Adrenal gland (tissue), 5 donors: ENCODE data around the gene DDX20.

ENCODE experiments used
- POLR2A ChIP-seq, 2 donors: fragments of 450-650 bp; IDR thresholded peaks; one replicate each; pipeline ENCODE4 v1.6.1; 2017; ENCODE audit warnings: antibody characterized with exemption in 2 of 2, mild to moderate bottlenecking in 2 of 2, moderate library complexity in 1 of 2
- TF ChIP-seq, protein P1 (sequence below), 6 experiments: fragments of 450-650 bp in 4 of 6; fragments of 200-600 bp in 2 of 6; sonication (generic) in 1 of 6; IDR thresholded peaks; 1 replicate in 5 of 6; 2 replicates in 1 of 6; pipeline versions ENCODE4 v1.5.1 to v1.8.0; 2016 to 2021; ENCODE audit warnings: antibody characterized with exemption in 6 of 6, mild to moderate bottlenecking in 2 of 6, moderate library complexity in 1 of 6
- donor health status: DM: no; HTN: no; CAD: no.

DNA sequence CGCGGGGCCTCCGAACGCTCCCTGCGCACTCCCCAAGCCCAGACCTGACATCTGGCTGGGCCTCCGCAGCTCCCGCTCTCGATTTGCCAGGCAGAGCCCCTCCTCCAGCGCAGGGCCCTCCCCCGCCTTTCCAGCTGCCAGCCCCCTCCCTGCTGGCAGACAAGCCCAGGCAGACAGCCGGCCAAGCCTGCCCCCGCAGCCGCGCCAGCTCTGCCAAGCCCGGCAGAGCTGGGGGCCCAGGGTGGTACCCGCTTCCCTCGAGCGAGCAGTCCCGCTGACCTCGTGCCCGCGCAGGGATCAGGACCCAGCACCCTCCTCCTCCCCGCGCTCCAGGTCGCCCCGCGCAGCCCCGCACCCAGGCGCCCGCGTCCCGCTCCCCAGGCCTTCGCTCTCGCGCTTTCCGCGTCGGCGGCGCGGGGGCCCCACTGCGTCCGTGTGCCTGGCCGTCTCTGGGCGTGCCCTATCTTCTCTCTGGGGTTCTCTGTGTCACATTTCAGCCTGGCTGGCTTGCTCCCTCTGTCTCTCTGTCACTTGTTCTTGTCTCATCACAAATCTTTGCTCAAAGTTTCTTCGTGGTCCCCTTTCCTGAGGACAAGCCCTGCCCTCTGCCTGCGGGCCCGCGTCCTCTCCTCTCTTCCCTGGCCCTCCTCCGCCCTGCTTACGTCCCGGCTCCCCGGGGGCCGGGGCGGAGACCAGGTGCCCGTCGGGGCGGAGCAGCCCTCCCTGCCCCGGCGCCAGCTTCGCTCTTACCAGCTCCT is 17.1 kb upstream of the DDX20 start:
- TF ChIP-seq, protein P1, sequence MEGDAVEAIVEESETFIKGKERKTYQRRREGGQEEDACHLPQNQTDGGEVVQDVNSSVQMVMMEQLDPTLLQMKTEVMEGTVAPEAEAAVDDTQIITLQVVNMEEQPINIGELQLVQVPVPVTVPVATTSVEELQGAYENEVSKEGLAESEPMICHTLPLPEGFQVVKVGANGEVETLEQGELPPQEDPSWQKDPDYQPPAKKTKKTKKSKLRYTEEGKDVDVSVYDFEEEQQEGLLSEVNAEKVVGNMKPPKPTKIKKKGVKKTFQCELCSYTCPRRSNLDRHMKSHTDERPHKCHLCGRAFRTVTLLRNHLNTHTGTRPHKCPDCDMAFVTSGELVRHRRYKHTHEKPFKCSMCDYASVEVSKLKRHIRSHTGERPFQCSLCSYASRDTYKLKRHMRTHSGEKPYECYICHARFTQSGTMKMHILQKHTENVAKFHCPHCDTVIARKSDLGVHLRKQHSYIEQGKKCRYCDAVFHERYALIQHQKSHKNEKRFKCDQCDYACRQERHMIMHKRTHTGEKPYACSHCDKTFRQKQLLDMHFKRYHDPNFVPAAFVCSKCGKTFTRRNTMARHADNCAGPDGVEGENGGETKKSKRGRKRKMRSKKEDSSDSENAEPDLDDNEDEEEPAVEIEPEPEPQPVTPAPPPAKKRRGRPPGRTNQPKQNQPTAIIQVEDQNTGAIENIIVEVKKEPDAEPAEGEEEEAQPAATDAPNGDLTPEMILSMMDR (IDR thresholded peaks at IDR 0.05): no peak
- no peak for TF ChIP-seq POLR2A (IDR thresholded peaks at IDR 0.05)
